ENCODE data around the gene CHCHD4.

- TF ChIP-seq, protein P1, sequence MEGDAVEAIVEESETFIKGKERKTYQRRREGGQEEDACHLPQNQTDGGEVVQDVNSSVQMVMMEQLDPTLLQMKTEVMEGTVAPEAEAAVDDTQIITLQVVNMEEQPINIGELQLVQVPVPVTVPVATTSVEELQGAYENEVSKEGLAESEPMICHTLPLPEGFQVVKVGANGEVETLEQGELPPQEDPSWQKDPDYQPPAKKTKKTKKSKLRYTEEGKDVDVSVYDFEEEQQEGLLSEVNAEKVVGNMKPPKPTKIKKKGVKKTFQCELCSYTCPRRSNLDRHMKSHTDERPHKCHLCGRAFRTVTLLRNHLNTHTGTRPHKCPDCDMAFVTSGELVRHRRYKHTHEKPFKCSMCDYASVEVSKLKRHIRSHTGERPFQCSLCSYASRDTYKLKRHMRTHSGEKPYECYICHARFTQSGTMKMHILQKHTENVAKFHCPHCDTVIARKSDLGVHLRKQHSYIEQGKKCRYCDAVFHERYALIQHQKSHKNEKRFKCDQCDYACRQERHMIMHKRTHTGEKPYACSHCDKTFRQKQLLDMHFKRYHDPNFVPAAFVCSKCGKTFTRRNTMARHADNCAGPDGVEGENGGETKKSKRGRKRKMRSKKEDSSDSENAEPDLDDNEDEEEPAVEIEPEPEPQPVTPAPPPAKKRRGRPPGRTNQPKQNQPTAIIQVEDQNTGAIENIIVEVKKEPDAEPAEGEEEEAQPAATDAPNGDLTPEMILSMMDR (optimal IDR thresholded peaks at IDR 0.05 in 1 of 3, IDR thresholded peaks at IDR 0.05 in 1 of 3, conservative IDR thresholded peaks at IDR 0.05 in 1 of 3; ENCODE audit: extremely low read depth in 1 of 3, insufficient read depth in 2 of 3, low read length in 3 of 3), result no peak
- no peak for TF ChIP-seq EZH2 (IDR thresholded peaks at IDR 0.05; ENCODE audit: low read length)
Measured at GRCh38 chr3:14154276-14154675, 29.6 kb upstream of the CHCHD4 start.

Data from keratinocyte (primary cell).